K562 (cell line): ENCODE data around the gene RHEB. TPM values are rescaled to one million over a fixed set of nuclear protein-coding genes. Genes with fewer than 3 reads are reported as not detected.

Source experiments
- ATAC-seq: fragments of 200-7000 bp; cut with Tn5 transposase; 3 replicates; pipeline ENCODE4 v1.9.1; 2020; ENCODE audit warnings: moderate library complexity
- BruUV-seq: library from RNA; stranded (reverse); fragments of 400-500 nt; replicated peaks from 2 replicates; lab custom pipeline; 2021; lab: Mats Ljungman, UMichigan
- CTCF ChIA-PET: fragments of 300-600 bp; formaldehyde crosslinking; extraction: SDS; loops from one replicate; lab custom pipeline; 2021; ENCODE audit warnings: low intra/inter-chr PET ratio; lab: Yijun Ruan, JAX
- POLR2A ChIA-PET: fragments of 300-600, 350-650 bp; sonication (Branson Sonifier 250); formaldehyde crosslinking; extraction: SDS; loops from one replicate; lab custom pipeline; 2021; ENCODE audit warnings: antibody characterized with exemption, inconsistent platforms; lab: Yijun Ruan, JAX
- DNase-seq, 4 experiments: peaks; one replicate each; pipeline versions ENCODE4 v3.0.0 to v3.0.0-alpha.2; 2011 to 2018; ENCODE audit warnings: low spot score in 3 of 4, mixed read lengths in 3 of 4; ENCODE audit errors: extremely low read depth in 1 of 4
- FAIRE-seq: peaks from 2 replicates; lab custom pipeline; 2011; peaks lifted over from hg19 to GRCh38; lab: Jason Lieb, UNC
- H2AFZ ChIP-seq: 2 replicates; pipeline ENCODE4 v1.6.0; 2011; ENCODE audit warnings: low read depth, low read length, control low read depth, inconsistent platforms
- H3K27ac ChIP-seq: fragments of 200-600 bp; 3 replicates; pipeline ENCODE4 v1.8.0; 2011; ENCODE audit warnings: low read depth, mild to moderate bottlenecking, control low read depth, inconsistent platforms, low read length, moderate library complexity, mixed read lengths; ENCODE audit errors: extremely low read depth
- H3K27me3 ChIP-seq, 2 experiments: fragments of 300-600 bp in 1 of 2; 2 replicates in 1 of 2; 3 replicates in 1 of 2; pipeline versions ENCODE4 v1.6.0 to v1.8.0; 2011; ENCODE audit warnings: inconsistent platforms in 2 of 2, low read length in 2 of 2, mild to moderate bottlenecking in 1 of 2, mixed read lengths in 1 of 2, moderate library complexity in 1 of 2; ENCODE audit not compliant: control insufficient read depth in 2 of 2, insufficient read depth in 2 of 2
- H3K36me3 ChIP-seq: fragments of 300-600 bp; 3 replicates; pipeline ENCODE4 v1.8.0; 2011; ENCODE audit warnings: mild to moderate bottlenecking, low read length, inconsistent platforms; ENCODE audit not compliant: control insufficient read depth, insufficient read depth
- H3K4me1 ChIP-seq, 2 experiments: fragments of 200-600 bp in 1 of 2; replicated peaks in 1 of 2; 2 replicates in 1 of 2; 3 replicates in 1 of 2; pipeline versions ENCODE4 v1.5.1 to v1.8.0; 2011; ENCODE audit warnings: inconsistent platforms in 2 of 2, low read length in 2 of 2, mild to moderate bottlenecking in 1 of 2, mixed read lengths in 1 of 2, moderate library complexity in 1 of 2; ENCODE audit not compliant: control insufficient read depth in 2 of 2, insufficient read depth in 2 of 2
- H3K4me2 ChIP-seq: 2 replicates; pipeline ENCODE4 v1.6.1; 2011; ENCODE audit warnings: low read length, control low read depth, inconsistent platforms, mixed read lengths; ENCODE audit not compliant: insufficient read depth
- H3K4me3 ChIP-seq: fragments of 200-600 bp; sonication (generic), shearing (Covaris generic); 2 replicates; pipeline ENCODE4 v1.5.1; 2016; ENCODE audit warnings: control low read depth, inconsistent platforms
- H3K79me2 ChIP-seq: fragments of 200-600 bp; 3 replicates; pipeline ENCODE4 v1.8.0; 2011; ENCODE audit warnings: low read length, inconsistent platforms; ENCODE audit not compliant: control insufficient read depth, insufficient read depth
- H3K9ac ChIP-seq, 2 experiments: 2 replicates each; pipeline versions ENCODE4 v1.6.0 to v1.6.1; 2011; ENCODE audit warnings: low read depth in 2 of 2, low read length in 2 of 2, control low read depth in 1 of 2, inconsistent platforms in 1 of 2, mild to moderate bottlenecking in 1 of 2, mixed read lengths in 1 of 2; ENCODE audit not compliant: insufficient read depth in 1 of 2
- H3K9me1 ChIP-seq: one replicate; pipeline ENCODE4 v1.6.0; 2011; ENCODE audit warnings: inconsistent platforms, mild to moderate bottlenecking, low read length, moderate library complexity; ENCODE audit not compliant: control insufficient read depth, insufficient read depth
- H3K9me3 ChIP-seq: replicated peaks from 2 replicates; pipeline ENCODE4 v1.5.1; 2011; ENCODE audit warnings: low read depth, low read length, inconsistent platforms; ENCODE audit not compliant: control insufficient read depth, insufficient read depth
- H4K20me1 ChIP-seq: replicated peaks from 2 replicates; pipeline ENCODE4 v1.6.1; 2011; ENCODE audit warnings: low read length, inconsistent platforms, mixed read lengths; ENCODE audit not compliant: control insufficient read depth, insufficient read depth
- CBFA2T3 ChIP-seq: fragments of 450-650 bp; IDR thresholded peaks from 2 replicates; pipeline ENCODE4 v1.6.1; 2017
- FOSL1 ChIP-seq: fragments of 200-800 bp; sonication (Bioruptor generic); conservative IDR thresholded peaks from 2 replicates; pipeline ENCODE4 v1.6.1; 2016; ENCODE audit warnings: missing genetic modification characterization, missing compliant biosample characterization
- FOXA3 ChIP-seq, 2 experiments: fragments of 450-650 bp in 1 of 2; sonication (generic) in 1 of 2; formaldehyde crosslinking; IDR thresholded peaks in 1 of 2; conservative IDR thresholded peaks in 1 of 2; 2 replicates each; pipeline versions ENCODE4 v1.4.0 to v1.8.0; 2020 to 2022; ENCODE audit warnings: mild to moderate bottlenecking in 2 of 2, missing genetic modification reagents in 1 of 2
- NCOA6 ChIP-seq: fragments of 450-650 bp; IDR thresholded peaks from 2 replicates; pipeline ENCODE4 v1.6.1; 2017; ENCODE audit warnings: mild to moderate bottlenecking
- YY1 ChIP-seq, 3 experiments: IDR thresholded peaks; 2 replicates each; pipeline ENCODE4 v1.6.1; 2011; ENCODE audit warnings: low read length in 2 of 3, mild to moderate bottlenecking in 2 of 3, moderate library complexity in 2 of 3, borderline replicate concordance in 1 of 3, control low read depth in 1 of 3, low read depth in 1 of 3; ENCODE audit not compliant: insufficient read depth in 3 of 3, insufficient replicate concordance in 2 of 3, control insufficient read depth in 1 of 3, insufficient read length in 1 of 3; ENCODE audit errors: extremely low read depth in 1 of 3
- WGBS: fragments of 100-300 bp; shearing (Covaris generic); methylation state at CpG from one replicate; pipeline ENCODE4 v1.1.6; 2016; ENCODE audit warnings: low coverage, mixed read lengths; ENCODE audit not compliant: insufficient coverage; ENCODE audit errors: missing lambda C conversion rate; 5-methylcytosine and 5-hydroxymethylcytosine counted together
- in situ Hi-C: fragments of 300-500 bp; cut with MboI; formaldehyde crosslinking; loops from 4 replicates; pipeline ENCODE4 v1.15.0; 2018; ENCODE audit warnings: inconsistent platforms, mixed read lengths
- intact Hi-C: fragments of 100-400 bp; cut with micrococcal nuclease; formaldehyde crosslinking; loops from 2 replicates; pipeline ENCODE4 v1.14.2; 2022
- polyA plus RNA-seq, 8 experiments: library from polyadenylated mRNA; depleted of rRNA in 4 of 8; stranded (reverse) in 5 of 8; unstranded in 3 of 8; fragments of >200 nt; fragmentation: Nextera tagmentation in 2 of 8; fragmentation: Illumina TruSeq in 1 of 8; extraction: Ambion mirVana in 2 of 8; extraction: Trizol in 1 of 8; gene quantifications; 2 replicates each; pipeline versions ENCODE4 v1.2.1 to v1.2.3, GENCODE V29; 2011 to 2014; ENCODE audit warnings: inconsistent platforms in 1 of 8, missing spikeins in 1 of 8
- total RNA-seq, 7 experiments: library from RNA; depleted of rRNA in 6 of 7; stranded (reverse); fragments of >200 nt in 6 of 7; fragmentation: Illumina TruSeq in 2 of 7; extraction: Trizol in 2 of 7; gene quantifications; 2 replicates each; pipeline versions ENCODE4 v1.2.1 to v1.2.3, GENCODE V29; 2011 to 2021; ENCODE audit warnings: low replicate concordance in 1 of 7

The RHEB gene
- total and polyA plus RNA-seq, 9 of the 15 experiments (the other 6 are each of a cell fraction or from before 2014, with no cell fraction given), result 28.5 to 249 (median 182) TPM

GRCh38 chr7:151484971-151485707 is 34.6 kb downstream of the RHEB start:
- CTCF ChIA-PET, result no interaction called here
- peak in 1 of 3 experiments; percentile 46 for TF ChIP-seq YY1 (IDR thresholded peaks at IDR 0.05; ENCODE audit: borderline replicate concordance in 1 of 3, control insufficient read depth in 1 of 3, extremely low read depth in 1 of 3, insufficient read depth in 3 of 3, insufficient read length in 1 of 3, insufficient replicate concordance in 2 of 3, low read depth in 1 of 3, low read length in 2 of 3)
- TF ChIP-seq CBFA2T3, result peak; percentile 8; the same call in 1 of the 2 replicates
- no peak for TF ChIP-seq NCOA6
- TF ChIP-seq FOSL1 (tag), result peak; percentile 68
- 0 out of 4 replicates have a peak, but pooled peaks of 1 of the 2 experiments have one; percentile 8 for TF ChIP-seq FOXA3 (CRISPR knock-in tag; conservative IDR thresholded peaks at IDR 0.05 in 1 of 2, IDR thresholded peaks at IDR 0.05 in 1 of 2)
- DNase-seq, result peak; percentile 41 to 60 (median 56)
- Histone ChIP-seq H2AFZ (no peak overlapping the region), H3K36me3 (peaks cover 97% of the 10 kb centered on the region), H3K27ac (no peak overlapping the region), H4K20me1 (peaks cover 7% of the 10 kb centered on the region), H3K4me3 (no peak overlapping the region), H3K27me3 (no peaks in the 10 kb centered on the region), H3K9ac (no peak overlapping the region), H3K4me1 (no peaks in the 10 kb centered on the region; a peak in 1 of 5 replicates), H3K9me3 (no peaks in the 10 kb centered on the region), H3K79me2 (peaks cover 73% of the 10 kb centered on the region), H3K9me1 (no peaks in the 10 kb centered on the region), H3K4me2 (no peak overlapping the region)
- no peak for FAIRE-seq
- intact Hi-C loops, result no loop called here
- in situ Hi-C loops, result no loop called here
- 83% methylated on average over 7 of the region's 7 CpGs for WGBS
- no TSS peak for BruUV-seq
- POLR2A ChIA-PET, result interaction anchor here (1.2 to 1.6 kb wide), 2 partner anchors 15 to 25 kb away, joined by 3 to 4 read pairs; no protein-coding TSS in a partner anchor
- ATAC-seq, result peak; percentile 52; the same call in 2 of the 3 replicates
